OCI-LY3 (cell line): ENCODE results near the gene R3HDM2.

Source experiments
- EZH2phosphoT487 ChIP-seq: fragments of 200-600 bp; shearing (Covaris generic); IDR thresholded peaks from 2 replicates; pipeline ENCODE4 v1.6.1; 2018; ENCODE audit warnings: antibody characterized with exemption, mixed run types, low read depth
- TF ChIP-seq, protein P1 (sequence below): fragments of 200-600, 300-600 bp; sonication (generic); IDR thresholded peaks from 2 replicates; pipeline ENCODE4 v1.5.1; 2014; ENCODE audit warnings: antibody characterized with exemption, low read length, low read depth

DNA sequence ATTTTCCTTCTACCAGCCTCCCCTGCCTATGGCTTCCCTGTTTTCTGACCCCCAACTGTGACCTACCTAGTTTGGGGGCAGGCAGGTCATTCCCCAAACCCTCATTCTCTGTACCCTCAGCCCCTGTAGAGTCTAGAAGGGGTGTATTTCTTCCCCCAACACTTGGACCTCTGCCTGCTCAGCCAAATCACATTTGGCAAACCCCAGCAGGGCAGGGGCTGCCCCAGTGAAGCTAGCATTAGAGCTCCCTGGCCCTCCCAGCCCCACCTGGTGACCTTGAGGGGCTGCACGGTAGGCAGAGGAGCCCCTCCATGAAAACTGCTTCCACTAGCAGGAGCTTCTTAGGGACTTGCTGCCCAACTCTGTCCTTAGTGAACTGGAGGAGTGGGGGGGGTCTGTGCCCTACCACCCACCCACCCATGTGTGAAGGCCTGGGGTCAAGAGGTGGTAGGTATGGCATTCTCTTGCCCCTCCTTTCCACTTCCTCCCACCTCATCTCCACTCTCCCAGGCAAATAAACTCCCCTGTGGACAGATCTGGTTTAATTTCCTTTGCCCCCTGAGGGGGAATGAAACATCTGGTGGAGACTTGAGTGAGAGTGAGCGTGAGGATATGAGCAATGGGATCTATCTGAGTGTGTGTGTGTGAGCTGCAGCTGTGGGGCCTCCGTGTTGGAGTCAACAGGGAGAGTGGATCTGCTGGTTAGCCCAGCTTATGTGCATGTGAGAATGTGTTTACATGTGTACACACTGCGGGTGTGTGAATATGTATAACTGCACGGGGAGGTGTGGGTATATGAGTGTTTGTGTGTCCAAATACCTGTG is 212.6 kb downstream of the R3HDM2 start:
- TF ChIP-seq, protein P1, sequence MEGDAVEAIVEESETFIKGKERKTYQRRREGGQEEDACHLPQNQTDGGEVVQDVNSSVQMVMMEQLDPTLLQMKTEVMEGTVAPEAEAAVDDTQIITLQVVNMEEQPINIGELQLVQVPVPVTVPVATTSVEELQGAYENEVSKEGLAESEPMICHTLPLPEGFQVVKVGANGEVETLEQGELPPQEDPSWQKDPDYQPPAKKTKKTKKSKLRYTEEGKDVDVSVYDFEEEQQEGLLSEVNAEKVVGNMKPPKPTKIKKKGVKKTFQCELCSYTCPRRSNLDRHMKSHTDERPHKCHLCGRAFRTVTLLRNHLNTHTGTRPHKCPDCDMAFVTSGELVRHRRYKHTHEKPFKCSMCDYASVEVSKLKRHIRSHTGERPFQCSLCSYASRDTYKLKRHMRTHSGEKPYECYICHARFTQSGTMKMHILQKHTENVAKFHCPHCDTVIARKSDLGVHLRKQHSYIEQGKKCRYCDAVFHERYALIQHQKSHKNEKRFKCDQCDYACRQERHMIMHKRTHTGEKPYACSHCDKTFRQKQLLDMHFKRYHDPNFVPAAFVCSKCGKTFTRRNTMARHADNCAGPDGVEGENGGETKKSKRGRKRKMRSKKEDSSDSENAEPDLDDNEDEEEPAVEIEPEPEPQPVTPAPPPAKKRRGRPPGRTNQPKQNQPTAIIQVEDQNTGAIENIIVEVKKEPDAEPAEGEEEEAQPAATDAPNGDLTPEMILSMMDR: no peak
- TF ChIP-seq EZH2phosphoT487: no peak
